NCI-H146 treated with DMSO at 0.1 percent for 48 hours (cell line): ENCODE measurements around the gene VAV3.
A peak's percentile ranks its signal among the peaks of the same experiment; 100 is the strongest.
"Not testable (repeated sequence)": the region's sequence is repeated elsewhere in the genome, so short reads cannot be mapped to it uniquely, and the experiment has no call there.

Source experiments
- DNase-seq: peaks from one replicate; lab custom pipeline; 2025; ENCODE audit not compliant: unreplicated experiment; lab: John Stamatoyannopoulos, UW

Gene VAV3

DNA sequence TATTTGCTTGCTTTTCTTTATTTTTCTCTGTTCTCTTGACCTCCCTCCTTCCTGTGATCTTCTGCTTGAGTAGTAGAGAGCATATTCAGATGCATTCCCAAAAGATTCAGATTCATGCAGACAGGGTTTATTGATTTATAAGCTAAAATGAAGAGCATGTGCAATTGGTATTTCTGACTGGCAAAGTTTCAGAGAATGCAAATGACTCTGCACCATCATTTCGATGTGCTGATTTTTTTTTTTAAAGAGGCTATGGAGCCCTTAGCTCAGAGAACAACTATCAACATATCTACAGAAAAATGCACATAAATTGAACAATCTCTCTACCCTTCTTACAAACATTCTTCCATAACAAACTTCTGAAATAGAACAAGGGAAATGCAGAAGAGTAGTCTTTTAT is 312.0 kb downstream of the VAV3 start:
- DNase-seq: no peak

DNA sequence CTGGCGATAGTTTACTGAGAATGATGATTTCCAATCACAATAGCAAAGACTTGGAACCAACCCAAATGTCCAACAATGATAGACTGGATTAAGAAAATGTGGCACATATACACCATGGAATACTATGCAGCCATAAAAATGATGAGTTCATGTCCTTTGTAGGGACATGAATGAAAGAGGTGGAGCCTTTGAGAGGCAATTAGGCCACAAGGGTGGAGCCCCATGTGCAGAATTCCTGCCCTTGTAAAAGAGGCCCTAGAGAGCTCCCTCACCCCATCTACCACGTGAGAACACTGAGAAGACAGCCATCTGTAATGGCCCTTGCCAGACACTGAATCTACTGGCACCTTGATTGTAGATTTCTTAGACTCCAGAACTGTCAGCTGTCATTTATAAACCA is 314.2 kb downstream of the VAV3 start:
- not testable (repeated sequence) for DNase-seq

DNA sequence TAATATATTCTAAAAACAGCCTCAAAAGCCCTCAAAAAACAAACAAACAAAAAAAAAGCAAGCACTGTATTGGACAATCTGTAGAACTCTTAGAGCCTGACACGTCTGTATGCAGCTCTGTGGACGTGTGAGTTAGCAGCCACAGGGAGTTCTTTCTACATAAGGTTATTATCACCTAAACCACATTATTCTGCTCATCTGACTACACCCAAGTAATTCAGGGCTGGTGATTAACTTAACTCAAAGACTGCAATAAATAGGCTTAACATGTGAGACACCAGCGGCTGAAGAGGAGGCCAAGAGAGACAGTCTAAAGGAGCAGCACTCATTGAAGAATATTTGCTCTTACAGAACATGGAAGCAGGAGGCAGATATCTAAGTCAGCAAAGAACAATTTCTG is 316.0 kb downstream of the VAV3 start:
- DNase-seq: peak; percentile 72

DNA sequence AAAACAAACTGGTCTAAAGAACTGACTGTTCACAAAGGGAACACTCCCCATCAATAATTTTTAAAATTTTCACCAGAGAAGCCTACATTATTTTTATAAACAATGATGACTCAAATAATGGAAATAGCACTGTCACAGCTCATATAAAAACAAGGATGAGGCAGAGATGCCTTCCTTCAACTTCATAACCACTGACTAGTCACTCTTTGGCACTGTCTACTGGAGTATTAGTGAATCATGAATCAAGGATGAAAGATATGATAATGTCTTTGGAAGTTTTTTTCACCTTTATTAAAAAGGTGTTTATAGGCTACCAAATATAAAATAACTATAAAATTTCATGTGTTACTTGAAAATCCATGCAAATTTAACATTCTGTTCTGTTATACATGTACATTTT is 316.9 kb downstream of the VAV3 start:
- DNase-seq: no peak

DNA sequence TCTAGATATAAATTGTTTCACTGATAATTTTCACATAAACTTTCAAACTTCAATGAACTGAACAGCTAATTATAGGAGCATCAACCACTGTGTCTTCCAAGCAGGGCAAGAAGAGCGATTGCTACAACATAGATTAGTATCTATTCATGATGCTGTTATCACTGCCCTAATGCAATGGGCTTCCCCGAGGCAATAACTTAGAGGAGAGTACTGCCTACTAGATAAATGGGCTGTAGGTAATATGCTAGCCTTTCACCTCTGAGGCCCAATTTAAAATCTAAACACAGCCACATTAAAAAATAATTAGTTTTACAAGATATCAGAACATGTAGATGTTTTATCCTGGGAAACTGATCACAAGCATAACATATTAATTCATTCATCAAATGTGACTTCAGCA is 318.0 kb downstream of the VAV3 start:
- DNase-seq: no peak

DNA sequence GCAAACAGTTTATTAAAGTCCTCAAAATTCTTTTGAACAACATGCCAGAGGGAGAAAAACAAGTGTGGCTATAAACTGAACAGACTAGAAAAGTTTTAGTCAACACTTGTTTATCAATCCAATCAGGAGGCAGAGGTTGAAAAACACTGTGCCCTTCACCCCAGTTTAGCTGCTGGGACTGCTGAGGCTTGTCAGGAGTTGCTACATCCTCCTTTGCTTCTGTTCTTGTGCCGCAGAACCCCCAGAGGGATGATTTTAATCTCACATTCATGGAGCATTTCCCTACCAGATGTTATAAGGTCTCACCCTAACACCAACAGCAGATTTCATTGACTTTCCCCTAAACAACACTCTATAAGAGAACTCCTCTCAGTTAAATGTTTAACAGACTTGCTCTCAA is 321.2 kb downstream of the VAV3 start:
- no peak for DNase-seq

DNA sequence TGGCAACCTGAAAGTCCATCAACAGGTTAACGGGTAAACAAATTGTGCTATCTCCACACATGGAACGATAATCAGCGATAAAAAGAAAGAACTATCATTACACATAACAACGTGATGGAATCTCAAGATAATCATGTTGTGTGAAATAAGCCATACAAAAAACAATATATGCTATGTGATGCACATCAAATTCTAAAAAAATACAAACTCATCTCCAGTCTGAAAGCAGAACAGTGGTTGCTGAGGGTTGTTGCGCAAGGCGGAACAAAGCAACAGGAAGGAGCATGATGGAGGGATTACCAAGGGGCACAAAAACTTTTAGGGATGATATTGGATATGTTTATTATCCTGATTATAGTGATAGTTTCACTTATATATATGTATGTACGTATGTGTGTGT is 324.8 kb downstream of the VAV3 start:
- DNase-seq: no peak

DNA sequence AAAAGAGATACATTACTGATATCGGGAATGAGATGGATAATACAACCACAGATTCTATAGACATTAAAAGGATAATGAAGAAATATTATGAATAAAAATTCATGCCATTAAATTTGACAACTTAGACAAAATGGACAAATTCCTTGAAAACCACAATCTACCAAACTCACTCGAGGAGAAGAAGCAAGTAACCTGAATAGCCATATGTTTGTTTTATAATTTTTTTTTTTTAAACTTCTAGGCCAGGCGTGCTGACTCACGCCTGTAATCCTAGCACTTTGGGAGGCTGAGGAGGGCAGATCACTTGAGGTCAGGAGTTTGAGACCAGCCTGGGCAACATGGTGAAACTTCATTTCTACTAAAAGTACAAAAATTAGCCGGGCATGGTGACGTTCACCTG is 327.9 kb downstream of the VAV3 start:
- DNase-seq: no peak

DNA sequence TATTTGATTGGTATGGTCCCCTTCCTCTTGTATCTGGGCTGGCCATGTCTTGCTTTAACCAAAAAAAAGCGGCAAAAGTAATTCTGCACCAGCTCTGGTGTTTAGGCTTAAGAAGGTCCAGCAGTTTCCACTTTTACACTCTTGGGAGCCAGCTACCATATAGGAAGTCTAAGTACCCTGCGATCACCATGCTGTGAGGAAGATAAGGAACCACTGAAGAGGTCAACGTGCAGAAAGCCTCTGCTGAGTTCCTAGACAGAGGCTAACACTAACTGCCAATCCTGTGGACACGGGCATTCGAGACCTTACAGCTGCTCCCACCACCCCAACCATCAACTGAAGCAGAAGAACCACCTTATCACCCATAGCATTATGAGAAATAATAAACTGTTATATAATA is 331.4 kb downstream of the VAV3 start:
- DNase-seq: no peak

DNA sequence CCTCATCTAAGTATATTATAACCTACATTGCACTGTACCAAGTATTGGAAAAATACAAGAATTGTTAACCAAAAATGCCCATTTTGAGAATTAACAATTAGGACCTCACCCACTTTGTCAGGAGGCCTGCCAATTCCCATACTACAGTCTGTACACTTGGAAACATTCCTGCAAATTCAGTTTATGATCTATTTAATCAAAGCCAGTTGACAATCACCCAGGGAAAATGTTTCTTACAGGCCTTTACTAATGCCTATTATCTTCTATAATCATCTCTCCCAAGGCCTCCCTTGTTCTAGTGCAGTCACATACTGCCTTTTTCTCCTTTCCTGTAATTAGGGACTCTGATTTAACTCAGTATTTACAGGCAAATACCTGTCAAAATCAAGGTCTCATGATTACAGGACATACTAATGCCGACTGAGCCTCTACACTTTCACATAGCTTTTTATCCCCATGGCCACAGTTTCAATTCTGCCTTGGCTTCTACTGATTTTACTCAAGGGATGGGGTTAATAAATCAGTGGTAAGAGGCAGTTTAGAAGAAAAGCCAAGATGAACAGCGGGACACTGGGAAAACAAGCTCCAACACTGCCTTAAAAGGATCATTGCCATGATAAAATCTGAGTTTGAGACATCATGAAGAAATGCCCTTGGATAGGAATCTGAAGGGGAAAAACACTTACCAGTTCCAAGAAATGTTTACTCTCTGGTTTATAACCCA is 338.7 kb downstream of the VAV3 start:
- DNase-seq: no peak

DNA sequence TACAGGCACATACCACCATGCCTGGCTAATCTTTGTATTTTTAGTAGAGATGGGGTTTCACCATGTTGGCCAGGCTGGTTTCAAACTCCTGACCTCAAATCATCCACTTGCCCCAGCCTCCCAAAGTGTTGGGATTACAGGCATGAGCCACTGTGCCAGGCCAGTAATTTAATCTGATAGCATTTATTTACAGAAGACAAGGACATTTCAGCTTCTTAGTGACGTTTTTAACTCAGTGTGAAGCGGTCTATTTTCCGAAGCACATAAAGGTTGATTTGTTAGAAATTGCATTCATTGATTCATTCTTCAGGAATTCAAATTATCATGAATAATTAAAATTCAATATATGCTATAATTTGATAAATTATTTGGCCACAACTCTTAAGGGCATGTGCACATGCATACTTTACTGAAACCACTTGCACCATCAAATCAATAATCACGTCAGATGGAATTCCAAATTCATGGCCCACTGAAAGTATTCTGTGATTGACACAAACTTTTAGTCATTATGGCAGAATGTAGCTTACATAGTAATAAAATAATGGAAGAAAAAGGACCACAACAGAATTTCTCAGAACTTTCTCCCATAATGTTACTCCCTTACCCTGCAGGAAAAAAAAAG is 339.5 kb downstream of the VAV3 start:
- DNase-seq: no peak

DNA sequence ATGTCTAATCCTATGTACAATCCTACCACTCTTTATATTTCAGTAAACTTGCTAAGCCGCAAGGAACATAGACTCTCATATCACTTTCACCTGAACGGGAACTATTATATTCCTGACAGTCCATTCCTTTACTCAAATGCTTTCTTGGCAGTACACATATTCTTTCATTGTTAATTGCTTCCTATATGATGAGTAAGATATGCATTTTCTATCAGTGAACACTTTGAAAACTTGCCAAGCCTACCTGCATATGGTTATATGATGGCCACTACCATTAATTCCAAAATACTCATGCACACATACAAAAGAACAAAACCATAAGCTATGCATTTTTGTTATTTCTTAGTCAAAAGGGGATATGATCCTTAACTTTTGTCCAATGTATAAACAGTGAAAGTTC is 341.5 kb downstream of the VAV3 start:
- no peak for DNase-seq

DNA sequence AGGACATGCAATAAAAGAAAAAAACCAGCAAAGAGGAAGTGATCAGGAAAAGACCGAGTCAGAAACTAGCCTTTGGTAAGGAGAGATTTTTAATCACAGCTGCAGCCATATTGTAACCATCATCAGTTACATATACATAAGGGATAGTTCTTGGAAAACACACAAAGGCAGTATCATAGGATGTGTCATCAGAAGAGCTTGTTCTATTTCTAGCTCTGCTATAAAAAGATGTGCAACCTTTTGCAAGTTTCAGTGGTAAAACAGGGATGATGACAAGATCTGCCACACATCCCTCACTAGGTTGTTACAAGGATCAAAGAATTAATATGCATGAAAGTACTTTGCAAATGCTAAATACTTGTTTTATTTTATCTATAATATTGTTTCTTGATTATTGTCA is 342.0 kb downstream of the VAV3 start:
- no peak for DNase-seq

DNA sequence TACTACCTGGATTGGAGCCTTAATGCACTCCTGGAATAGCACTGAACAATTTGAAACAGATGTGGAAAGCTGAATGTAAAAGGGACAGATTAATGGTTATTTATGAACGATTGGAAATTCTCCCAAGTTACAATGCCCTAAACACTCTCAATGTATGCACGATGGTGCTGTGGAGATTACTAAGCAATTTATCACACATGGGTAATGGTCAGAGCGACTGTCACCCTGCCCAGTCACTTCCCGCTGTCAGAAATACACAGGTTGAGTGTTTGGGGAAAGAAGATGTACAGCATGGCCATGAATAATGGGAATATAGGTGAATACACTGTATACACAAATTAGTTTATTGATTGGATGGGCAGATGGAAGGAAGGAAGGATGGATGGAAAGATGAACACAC is 342.4 kb downstream of the VAV3 start:
- peak; percentile 11 for DNase-seq

DNA sequence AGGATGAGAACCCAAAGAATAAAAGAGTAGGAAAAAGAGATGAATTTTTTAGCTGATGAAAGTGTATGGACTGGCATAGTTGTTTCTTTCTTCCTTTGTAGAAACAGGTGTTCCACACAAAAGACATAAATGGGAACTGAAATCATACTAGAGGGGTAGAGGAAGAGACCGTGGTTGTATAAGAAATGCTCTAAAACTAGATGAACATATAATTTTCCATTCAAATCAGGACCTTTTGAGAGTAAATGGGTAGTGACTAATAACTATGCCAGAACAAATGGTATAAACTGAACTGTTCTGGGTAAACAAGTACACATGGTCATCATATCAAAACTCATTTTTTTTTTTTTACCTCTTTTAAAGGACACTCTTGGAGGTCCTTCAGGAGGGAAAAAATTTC is 344.2 kb downstream of the VAV3 start:
- no peak for DNase-seq

DNA sequence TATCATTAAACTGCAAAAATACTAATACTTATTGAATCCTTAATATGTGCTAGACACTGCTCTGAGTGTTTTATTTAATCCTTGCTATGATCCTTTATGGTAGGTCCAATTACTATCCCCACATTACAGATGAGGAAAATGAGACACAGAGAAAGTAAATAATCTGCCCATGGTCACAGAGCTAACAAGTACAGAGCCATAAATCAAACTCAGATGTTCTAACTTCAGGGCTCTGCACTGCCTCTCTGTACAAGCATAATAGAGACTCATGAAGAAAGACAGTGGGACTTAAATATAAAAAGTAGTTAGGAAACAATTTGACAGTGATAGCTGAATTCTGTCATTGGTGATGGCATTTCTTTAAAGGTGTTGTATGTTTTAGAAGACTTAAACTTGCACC is 346.4 kb downstream of the VAV3 start:
- DNase-seq: no peak

DNA sequence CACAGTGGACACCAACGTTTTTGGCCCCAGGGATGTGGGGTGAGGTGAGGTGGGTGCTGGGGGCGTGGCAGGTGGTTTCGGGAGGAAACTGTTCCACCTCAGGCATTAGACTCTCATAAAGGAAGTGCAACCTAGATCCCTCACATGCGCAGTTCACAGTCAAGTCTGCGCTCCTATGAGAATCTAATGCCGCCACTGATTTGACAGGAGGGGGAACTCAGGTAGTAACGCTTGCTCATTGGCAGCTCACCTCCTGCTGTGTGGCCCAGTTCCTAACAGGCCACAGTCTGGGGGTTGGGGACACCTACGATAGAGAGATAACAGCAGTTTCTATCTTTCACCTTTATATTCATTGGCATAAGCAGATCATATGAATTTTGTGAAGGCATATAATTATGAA is 347.1 kb downstream of the VAV3 start:
- DNase-seq: no peak

DNA sequence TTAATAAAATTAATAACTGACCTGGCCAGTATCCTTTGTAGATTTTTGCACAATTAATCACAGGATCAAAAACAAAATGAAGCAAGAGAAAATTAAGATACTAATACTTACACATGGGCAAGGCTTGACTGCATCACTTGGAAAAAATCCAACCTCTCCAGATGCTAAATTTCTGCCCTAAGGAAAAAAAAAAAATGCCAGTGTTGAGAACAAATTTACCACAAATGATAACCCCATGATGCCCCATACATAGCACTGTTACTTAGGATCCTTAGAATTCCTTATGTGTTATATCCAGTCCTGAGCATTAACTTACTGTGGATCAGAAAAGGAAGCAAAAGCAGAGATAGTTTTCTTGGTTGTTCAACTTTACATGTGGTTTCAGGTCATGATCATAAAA is 347.5 kb downstream of the VAV3 start:
- DNase-seq: no peak

DNA sequence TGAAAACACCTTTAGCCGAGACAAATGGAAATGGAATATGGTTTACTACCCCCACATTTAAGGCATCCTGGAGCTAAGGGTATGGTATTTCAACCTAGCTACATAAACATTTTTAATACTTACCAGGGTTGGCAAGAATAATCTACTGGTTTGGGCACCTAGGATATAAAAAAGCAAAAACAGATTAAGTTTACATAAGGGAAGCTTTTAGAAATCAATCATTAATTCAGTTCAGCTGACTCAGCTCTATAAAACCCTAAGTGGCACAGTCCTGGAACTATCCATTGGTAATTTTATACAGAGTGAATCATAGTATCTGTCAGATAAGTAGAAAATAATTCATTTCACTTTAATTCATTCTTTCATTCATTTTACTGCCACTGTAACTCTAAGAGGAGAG is 355.2 kb downstream of the VAV3 start:
- no peak for DNase-seq

DNA sequence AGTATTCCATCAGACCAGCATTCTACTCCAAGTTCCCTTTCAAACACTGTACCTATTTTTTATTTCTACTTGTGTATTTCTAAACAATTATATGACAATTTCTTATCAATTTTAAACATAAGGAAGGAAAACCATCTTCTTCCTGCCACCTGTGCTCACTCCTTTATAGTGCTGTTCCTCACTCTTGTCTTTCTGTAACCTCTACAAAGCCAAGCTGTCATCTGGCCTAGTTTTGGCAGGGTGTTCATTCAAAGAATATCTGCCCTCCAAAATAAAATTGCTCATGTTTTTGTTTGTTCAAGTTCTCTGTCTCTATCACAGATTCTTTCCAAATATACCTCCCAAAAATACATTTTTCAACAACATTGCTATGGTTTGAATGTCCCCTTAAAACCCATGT is 360.2 kb downstream of the VAV3 start:
- no peak for DNase-seq

DNA sequence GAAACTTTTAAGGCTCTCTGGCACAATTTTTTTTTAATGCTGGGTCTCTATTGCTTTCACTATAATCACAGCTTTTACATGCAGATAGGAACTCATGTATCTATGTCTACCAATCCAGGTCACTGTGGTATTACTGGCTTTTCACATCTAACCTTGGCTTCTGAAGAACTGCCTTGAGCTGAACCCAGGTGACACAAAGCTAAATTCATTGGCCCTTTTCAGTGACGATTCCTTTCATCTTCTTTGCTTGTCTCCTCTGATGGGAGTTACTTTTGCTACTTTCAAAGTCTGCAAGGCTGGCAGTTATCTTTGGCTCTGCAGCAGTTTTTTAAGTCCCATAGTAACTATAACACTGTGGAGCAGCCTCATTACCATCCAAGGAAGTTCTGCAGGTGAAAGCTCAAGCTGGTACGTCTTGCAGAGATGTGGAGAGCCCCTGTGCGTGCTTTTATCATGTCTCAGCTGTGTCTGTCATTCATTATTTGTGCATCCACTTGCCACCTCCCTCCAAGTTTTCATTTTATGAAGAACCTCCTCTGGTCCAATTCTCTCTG is 364.3 kb downstream of the VAV3 start:
- no peak for DNase-seq

DNA sequence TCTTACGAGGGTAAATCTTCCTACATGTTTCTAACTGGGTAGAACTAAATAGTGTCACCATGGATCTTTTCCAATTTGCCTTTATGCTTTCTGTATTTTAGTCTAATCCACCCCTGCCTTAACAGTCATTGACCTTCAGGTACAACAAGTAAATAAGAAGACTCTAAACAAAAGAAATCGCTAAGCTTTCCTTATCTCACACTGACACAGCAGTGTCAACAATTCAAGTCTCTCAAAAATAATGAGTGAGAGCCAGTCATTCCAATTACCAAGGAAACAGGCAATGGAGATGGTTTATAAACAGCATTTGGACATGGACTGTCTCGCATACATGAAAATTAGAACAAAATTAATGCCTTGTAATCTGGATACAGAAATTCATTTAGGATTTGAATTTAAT is 365.8 kb downstream of the VAV3 start:
- DNase-seq: peak; percentile 33

DNA sequence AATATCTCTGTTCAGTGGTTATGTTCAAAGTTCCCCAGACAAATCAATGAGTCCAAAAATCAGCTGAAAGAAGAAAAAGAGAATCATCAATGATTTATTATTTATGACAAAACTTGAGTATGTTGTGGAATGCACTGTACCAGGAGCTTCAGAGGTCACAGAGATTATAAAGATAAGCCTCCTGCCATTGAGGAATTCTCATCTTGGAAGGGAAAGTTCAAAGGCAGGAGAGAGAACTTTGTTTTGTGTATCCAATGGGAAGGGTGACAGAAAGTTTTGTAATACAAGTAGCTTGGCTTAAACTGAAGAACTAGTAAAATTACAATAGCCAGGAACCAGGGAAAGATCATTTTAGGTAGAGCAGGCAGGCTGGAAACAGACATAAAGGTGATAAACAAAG is 367.7 kb downstream of the VAV3 start:
- no peak for DNase-seq
